Smooth muscle cell (in vitro differentiated cells): ENCODE data around the gene ARL15. TPM values are rescaled to one million over a fixed set of nuclear protein-coding genes. Genes with fewer than 3 reads are reported as not detected.
A peak's percentile ranks its signal among the peaks of the same experiment; 100 is the strongest.

Experiments
- DNase-seq: peaks from one replicate; lab custom pipeline; 2025; ENCODE audit not compliant: unreplicated experiment; lab: John Stamatoyannopoulos, UW
- H2AFZ ChIP-seq: fragments of 200-600 bp; sonication (generic); 2 replicates; pipeline ENCODE4 v1.6.0; 2016; ENCODE audit warnings: antibody characterized with exemption, low read depth, mild to moderate bottlenecking
- H3F3A ChIP-seq: fragments of 200-600 bp; sonication (generic); 2 replicates; pipeline ENCODE4 v1.6.0; 2017; ENCODE audit warnings: antibody characterized with exemption, low read depth
- H3K27ac ChIP-seq: fragments of 200-600 bp; sonication (generic); 2 replicates; pipeline ENCODE4 v1.5.1; 2016; ENCODE audit warnings: low read depth, mild to moderate bottlenecking
- H3K27me3 ChIP-seq: fragments of 200-600 bp; sonication (generic); 2 replicates; pipeline ENCODE4 v1.6.1; 2016; ENCODE audit warnings: low read depth, mild to moderate bottlenecking
- H3K36me3 ChIP-seq: fragments of 200-600 bp; sonication (generic); 2 replicates; pipeline ENCODE4 v1.5.1; 2016; ENCODE audit warnings: low read depth
- H3K4me1 ChIP-seq: fragments of 200-600 bp; sonication (generic); 2 replicates; pipeline ENCODE4 v1.5.1; 2016; ENCODE audit warnings: low read depth
- H3K4me2 ChIP-seq: fragments of 200-600 bp; sonication (generic); 2 replicates; pipeline ENCODE4 v1.6.0; 2016; ENCODE audit warnings: mild to moderate bottlenecking
- H3K4me3 ChIP-seq: fragments of 200-600 bp; sonication (generic); 2 replicates; pipeline ENCODE4 v1.5.1; 2016; ENCODE audit warnings: mild to moderate bottlenecking
- H3K79me2 ChIP-seq: fragments of 200-600 bp; sonication (generic); 2 replicates; pipeline ENCODE4 v1.6.0; 2016; ENCODE audit warnings: low read depth, mild to moderate bottlenecking
- H3K9ac ChIP-seq: fragments of 200-600 bp; sonication (generic); 2 replicates; pipeline ENCODE4 v1.6.0; 2016; ENCODE audit warnings: low read depth
- H3K9me3 ChIP-seq: fragments of 200-600 bp; sonication (generic); replicated peaks from 2 replicates; pipeline ENCODE4 v1.5.1; 2016; ENCODE audit warnings: low read depth
- H4K20me1 ChIP-seq: fragments of 200-600 bp; sonication (generic); 2 replicates; pipeline ENCODE4 v1.6.0; 2016; ENCODE audit warnings: low read depth
- WGBS: methylation state at CpG from one replicate; pipeline ENCODE4 v1.1.7; 2016; ENCODE audit warnings: low lambda C conversion rate; 5-methylcytosine and 5-hydroxymethylcytosine counted together
- polyA plus RNA-seq: library from polyadenylated mRNA; unstranded; fragments of >200 nt; fragmentation: Nextera tagmentation; extraction: Ambion mirVana; gene quantifications from 2 replicates; pipeline ENCODE4 v1.2.1, GENCODE V29; 2016
- total RNA-seq: library from RNA; depleted of rRNA; stranded (reverse); fragments of >200 nt; gene quantifications from 2 replicates; pipeline ENCODE4 v1.2.3, GENCODE V29; 2014
- TF ChIP-seq, protein P1 (sequence below): fragments of 200-600 bp; sonication (generic); IDR thresholded peaks from 2 replicates; pipeline ENCODE4 v1.5.1; 2017; ENCODE audit warnings: borderline replicate concordance, mild to moderate bottlenecking, antibody characterized with exemption; ENCODE audit not compliant: insufficient read depth, poor library complexity, severe bottlenecking

ARL15 gene
- total and polyA plus RNA-seq, 2 experiments from 2014 or later, result 9.8 to 51.1 TPM

DNA sequence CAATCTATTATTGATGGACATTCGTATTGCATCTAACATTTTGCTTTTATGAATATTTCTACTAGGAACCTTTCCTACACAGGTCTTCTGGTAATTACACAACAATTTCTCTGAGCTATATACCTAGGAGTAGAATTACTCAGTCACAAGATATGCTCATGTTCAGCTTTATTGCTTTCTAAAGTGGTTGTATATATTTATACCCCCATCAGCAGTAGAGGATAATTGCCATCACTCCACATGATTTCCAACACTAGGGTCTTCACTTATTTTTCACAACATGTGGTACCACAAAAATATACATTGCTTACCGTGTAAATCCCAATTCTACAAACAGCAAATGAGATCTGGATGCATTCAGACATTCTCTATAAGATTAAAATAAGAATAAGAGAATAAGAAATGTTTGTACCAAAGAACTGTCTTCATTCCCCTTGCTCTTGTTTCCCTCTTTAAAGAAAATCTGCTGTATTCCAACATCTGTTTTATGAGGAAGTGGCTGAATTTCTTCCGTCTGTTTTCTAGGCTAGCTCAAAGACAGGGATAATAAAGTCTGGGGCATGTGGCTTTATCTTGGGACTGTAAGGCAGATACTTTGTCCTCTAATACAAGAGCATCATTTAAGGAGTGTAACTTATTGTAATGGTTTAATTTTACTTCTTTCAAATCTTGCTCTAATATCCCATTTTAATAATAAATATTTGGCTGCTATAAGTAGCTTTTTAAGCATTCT, 28.2 kb downstream of the ARL15 start:
- Histone ChIP-seq H3K79me2 (peaks cover 36% of the 10 kb centered on the region), H3K9ac (no peak overlapping the region), H2AFZ (no peak overlapping the region), H3K27ac (peak overlapping the region; percentile 18), H3K27me3 (no peaks in the 10 kb centered on the region), H3F3A (no peaks in the 10 kb centered on the region), H4K20me1 (no peaks in the 10 kb centered on the region), H3K4me3 (no peak overlapping the region), H3K4me2 (peak overlapping the region; percentile 20), H3K36me3 (no peaks in the 10 kb centered on the region), H3K4me1 (peaks cover 9% of the 10 kb centered on the region), H3K9me3 (no peaks in the 10 kb centered on the region)
- TF ChIP-seq, protein P1, sequence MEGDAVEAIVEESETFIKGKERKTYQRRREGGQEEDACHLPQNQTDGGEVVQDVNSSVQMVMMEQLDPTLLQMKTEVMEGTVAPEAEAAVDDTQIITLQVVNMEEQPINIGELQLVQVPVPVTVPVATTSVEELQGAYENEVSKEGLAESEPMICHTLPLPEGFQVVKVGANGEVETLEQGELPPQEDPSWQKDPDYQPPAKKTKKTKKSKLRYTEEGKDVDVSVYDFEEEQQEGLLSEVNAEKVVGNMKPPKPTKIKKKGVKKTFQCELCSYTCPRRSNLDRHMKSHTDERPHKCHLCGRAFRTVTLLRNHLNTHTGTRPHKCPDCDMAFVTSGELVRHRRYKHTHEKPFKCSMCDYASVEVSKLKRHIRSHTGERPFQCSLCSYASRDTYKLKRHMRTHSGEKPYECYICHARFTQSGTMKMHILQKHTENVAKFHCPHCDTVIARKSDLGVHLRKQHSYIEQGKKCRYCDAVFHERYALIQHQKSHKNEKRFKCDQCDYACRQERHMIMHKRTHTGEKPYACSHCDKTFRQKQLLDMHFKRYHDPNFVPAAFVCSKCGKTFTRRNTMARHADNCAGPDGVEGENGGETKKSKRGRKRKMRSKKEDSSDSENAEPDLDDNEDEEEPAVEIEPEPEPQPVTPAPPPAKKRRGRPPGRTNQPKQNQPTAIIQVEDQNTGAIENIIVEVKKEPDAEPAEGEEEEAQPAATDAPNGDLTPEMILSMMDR, result no peak
- WGBS, result 68% methylated on average over 3 of the region's 3 CpGs
- DNase-seq, result no peak

DNA sequence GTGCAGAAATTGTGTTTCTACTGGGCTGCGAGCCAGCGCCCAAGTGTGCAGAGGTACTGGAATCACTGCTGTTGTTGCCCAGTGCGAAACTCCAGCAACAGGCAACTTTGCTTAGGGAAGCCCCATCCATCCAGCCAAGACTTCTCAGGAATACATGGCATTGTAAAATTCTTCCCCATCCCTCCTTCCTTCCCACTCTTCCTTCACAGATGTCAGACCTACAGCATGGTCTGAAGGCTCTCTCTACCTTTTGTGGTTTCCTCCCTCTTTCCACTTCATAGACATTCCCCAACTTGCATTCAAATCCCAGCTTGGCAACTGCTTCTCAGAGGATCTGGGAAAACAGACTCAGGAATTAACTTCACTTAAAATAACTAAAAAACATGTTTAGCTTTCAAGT, 30.4 kb downstream of the ARL15 start:
- H3K4me3 ChIP-seq, result no peak overlapping the region
- no peak overlapping the region for H3K27ac ChIP-seq
- no peaks in the 10 kb centered on the region for H3F3A ChIP-seq
- peaks cover 32% of the 10 kb centered on the region for H3K79me2 ChIP-seq
- no peak overlapping the region for H3K9ac ChIP-seq
- H2AFZ ChIP-seq, result no peak overlapping the region
- no peaks in the 10 kb centered on the region for H3K27me3 ChIP-seq
- no peaks in the 10 kb centered on the region for H3K4me1 ChIP-seq
- H3K4me2 ChIP-seq, result no peak overlapping the region
- WGBS, result 85% methylated on average over 3 of the region's 3 CpGs
- TF ChIP-seq, protein P1, result no peak
- no peaks in the 10 kb centered on the region for H3K36me3 ChIP-seq
- H4K20me1 ChIP-seq, result peaks cover 3% of the 10 kb centered on the region
- DNase-seq, result no peak
- no peaks in the 10 kb centered on the region for H3K9me3 ChIP-seq

DNA sequence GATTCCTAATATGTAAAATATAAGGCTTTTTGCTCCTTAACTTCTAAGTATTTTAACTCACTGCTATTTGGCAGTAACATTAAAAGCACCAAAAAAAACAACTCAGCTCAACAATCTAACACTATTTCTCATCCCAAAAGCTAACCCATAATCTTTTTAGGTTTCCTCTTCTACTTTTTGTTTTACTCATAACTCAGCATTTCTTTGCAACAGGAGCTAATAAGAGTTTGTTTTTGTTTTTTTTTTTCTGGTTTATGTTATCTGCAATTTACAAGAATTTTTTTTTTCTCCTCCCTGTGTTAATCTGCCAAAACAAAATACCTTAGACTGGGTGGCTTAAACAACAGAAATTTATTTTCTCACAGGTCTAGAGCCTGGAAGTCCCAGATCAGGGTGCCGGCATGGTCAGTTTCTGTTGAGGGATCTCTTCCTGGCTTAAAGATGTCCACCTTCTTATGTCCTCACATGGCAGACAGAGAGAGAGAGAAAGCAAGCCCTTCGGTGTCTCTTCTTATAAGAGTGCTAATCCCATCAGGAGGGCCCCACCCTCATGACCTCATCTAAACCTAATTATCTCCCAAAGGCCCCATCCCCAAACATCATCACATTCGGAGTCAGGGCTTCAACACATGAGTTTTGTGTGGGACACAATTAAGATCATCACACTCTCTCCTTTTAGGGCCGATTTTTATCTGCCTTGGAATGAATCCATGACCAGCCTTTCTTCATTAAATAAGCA, 31.2 kb downstream of the ARL15 start:
- H3K4me3 ChIP-seq, result no peak overlapping the region
- peaks cover 8% of the 10 kb centered on the region for H4K20me1 ChIP-seq
- WGBS, result 71% methylated on average over 4 of the region's 4 CpGs
- H3K4me2 ChIP-seq, result no peak overlapping the region
- H3K36me3 ChIP-seq, result no peaks in the 10 kb centered on the region
- H3K9ac ChIP-seq, result no peak overlapping the region
- H3F3A ChIP-seq, result no peaks in the 10 kb centered on the region
- no peaks in the 10 kb centered on the region for H3K4me1 ChIP-seq
- H2AFZ ChIP-seq, result no peak overlapping the region
- TF ChIP-seq, protein P1, result no peak
- no peak overlapping the region for H3K27ac ChIP-seq
- no peaks in the 10 kb centered on the region for H3K9me3 ChIP-seq
- peaks cover 31% of the 10 kb centered on the region for H3K79me2 ChIP-seq
- H3K27me3 ChIP-seq, result no peaks in the 10 kb centered on the region
- DNase-seq, result no peak
